Activated CD8-positive, alpha-beta T cell treated with anti-CD3 and anti-CD28 coated beads for 36 hours (primary cell): ENCODE results near the gene OTUD5. TPM values are rescaled to one million over a fixed set of nuclear protein-coding genes. Genes with fewer than 3 reads are reported as not detected.

Experiments
- ATAC-seq: fragments of 200-7000 bp; cut with Tn5 transposase; one replicate; pipeline ENCODE4 v1.10.0; 2021; ENCODE audit warnings: mild to moderate bottlenecking, moderate library complexity
- CTCF ChIA-PET: fragments of 350-600 bp; sonication (Branson Sonifier 250); formaldehyde crosslinking; loops from one replicate; lab custom pipeline; 2021; ENCODE audit warnings: antibody characterized with exemption; lab: Charles Lee
- POLR2A ChIA-PET: fragments of 350-600 bp; sonication (Branson Sonifier 250); formaldehyde crosslinking; loops from one replicate; lab custom pipeline; 2021; ENCODE audit warnings: antibody characterized with exemption; lab: Charles Lee
- DNase-seq: peaks from one replicate; pipeline ENCODE4 v3.0.0-alpha.2; 2020
- H3K27ac Mint-ChIP-seq: one replicate; pipeline ENCODE4 v1.8.0; 2021; ENCODE audit warnings: mild to moderate bottlenecking, mixed read lengths
- H3K27me3 Mint-ChIP-seq: one replicate; pipeline ENCODE4 v1.8.0; 2021; ENCODE audit warnings: mixed read lengths
- H3K36me3 Mint-ChIP-seq: one replicate; pipeline ENCODE4 v1.8.0; 2021; ENCODE audit warnings: low read depth, mixed read lengths
- H3K4me1 Mint-ChIP-seq: one replicate; pipeline ENCODE4 v1.8.0; 2021; ENCODE audit warnings: low read depth, mixed read lengths
- H3K4me3 Mint-ChIP-seq: one replicate; pipeline ENCODE4 v1.8.0; 2021; ENCODE audit warnings: mild to moderate bottlenecking, moderate library complexity, mixed read lengths
- H3K9me3 Mint-ChIP-seq: one replicate; pipeline ENCODE4 v1.8.0; 2021; ENCODE audit warnings: mixed read lengths
- CTCF ChIP-seq: fragments of 200-600 bp; IDR thresholded peaks from one replicate; pipeline ENCODE4 v1.8.0; 2022; ENCODE audit warnings: antibody characterized with exemption, mild to moderate bottlenecking
- intact Hi-C: fragments of 100-400 bp; cut with micrococcal nuclease; formaldehyde crosslinking; loops from one replicate; pipeline ENCODE4 v1.10.0; 2022
- total RNA-seq, 2 experiments: library from RNA; stranded (reverse); gene quantifications; one replicate each; pipeline ENCODE4 v1.2.3, GENCODE V29; 2021

The OTUD5 gene
- total RNA-seq, 2 experiments from 2014 or later = 50.6 to 51.5 TPM

- intact Hi-C loops = no loop called here
- Mint-ChIP-seq H3K27me3 (no peaks in the 10 kb centered on the region), H3K4me3 (no peak overlapping the region), H3K36me3 (peaks cover 27% of the 10 kb centered on the region), H3K4me1 (peaks cover 33% of the 10 kb centered on the region), H3K9me3 (no peaks in the 10 kb centered on the region), H3K27ac (no peak overlapping the region)
- ATAC-seq (no peak), DNase-seq (no peak)
- ChIA-PET POLR2A (interaction anchor here (0.6 to 1.9 kb wide), 3 partner anchors 11 to 30 kb away, joined by 3 to 11 read pairs (median 3); partner anchors contain the start of gene OTUD5), CTCF (interaction anchor here (1.2 kb wide), 1 partner anchor 10 kb away, joined by 3 read pairs; no protein-coding TSS in a partner anchor)
- no peak for TF ChIP-seq CTCF
Observed at GRCh38 chrX:48927123-48927522, 30.3 kb downstream of the OTUD5 start.

DNA sequence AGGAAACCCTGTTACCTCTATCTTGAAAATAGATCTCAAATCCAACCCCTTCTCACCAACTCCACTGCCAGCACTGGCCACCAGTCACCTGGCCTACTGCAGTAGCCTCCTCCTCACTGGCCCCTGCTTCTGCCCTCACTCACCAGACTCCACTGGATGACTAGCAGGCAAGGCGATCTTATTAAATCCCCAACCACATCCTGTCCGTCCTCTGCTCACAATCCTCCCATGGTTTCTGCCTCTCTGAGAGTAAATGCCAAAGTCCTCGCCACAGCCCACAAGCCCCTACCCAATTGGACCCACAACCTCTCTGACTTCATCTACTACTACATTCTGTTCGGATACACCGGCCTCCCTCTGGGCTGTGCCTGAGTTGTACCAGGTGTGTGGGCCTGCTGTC lies 33.1 kb downstream of the OTUD5 start:
- H3K36me3 Mint-ChIP-seq = peaks cover 33% of the 10 kb centered on the region
- intact Hi-C loops = no loop called here
- TF ChIP-seq CTCF = no peak
- H3K4me1 Mint-ChIP-seq = peaks cover 53% of the 10 kb centered on the region
- no peak overlapping the region for H3K4me3 Mint-ChIP-seq
- peak; percentile 52 for DNase-seq
- H3K27ac Mint-ChIP-seq = peak overlapping the region; percentile 81
- H3K27me3 Mint-ChIP-seq = no peaks in the 10 kb centered on the region
- CTCF ChIA-PET = no interaction called here
- H3K9me3 Mint-ChIP-seq = no peaks in the 10 kb centered on the region
- POLR2A ChIA-PET = interaction anchor here (8.2 kb wide), 1 partner anchor 15 kb away, joined by 172 read pairs; no protein-coding TSS in a partner anchor
- no peak for ATAC-seq

DNA sequence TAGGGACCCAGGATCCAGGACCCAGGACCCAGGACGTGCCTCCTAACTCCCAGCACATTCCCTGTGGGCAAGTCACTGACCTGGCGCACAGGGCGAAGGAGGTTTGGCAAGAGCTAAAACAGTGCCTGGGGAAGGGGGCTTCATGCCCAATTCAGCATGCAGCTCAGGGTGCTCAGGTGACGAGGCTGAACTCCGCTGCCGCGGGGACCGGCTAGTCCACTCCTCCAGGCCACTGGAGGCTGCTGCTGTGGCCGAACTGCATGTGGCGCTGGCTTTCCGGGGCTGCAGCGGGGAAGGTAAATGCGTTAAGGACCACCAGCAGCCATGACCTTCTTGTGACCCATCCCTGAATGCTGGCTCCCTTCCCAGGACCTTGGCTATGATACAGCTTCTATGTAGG lies 33.6 kb downstream of the OTUD5 start:
- Mint-ChIP-seq H3K27ac (peak overlapping the region; percentile 81), H3K9me3 (no peaks in the 10 kb centered on the region), H3K4me3 (no peak overlapping the region), H3K4me1 (peaks cover 53% of the 10 kb centered on the region), H3K27me3 (no peaks in the 10 kb centered on the region), H3K36me3 (peaks cover 35% of the 10 kb centered on the region)
- ChIA-PET POLR2A (interaction anchor here (8.2 kb wide), 1 partner anchor 16 kb away, joined by 172 read pairs; no protein-coding TSS in a partner anchor), CTCF (no interaction called here)
- ATAC-seq = no peak
- no peak for DNase-seq
- intact Hi-C loops = no loop called here
- no peak for TF ChIP-seq CTCF

DNA sequence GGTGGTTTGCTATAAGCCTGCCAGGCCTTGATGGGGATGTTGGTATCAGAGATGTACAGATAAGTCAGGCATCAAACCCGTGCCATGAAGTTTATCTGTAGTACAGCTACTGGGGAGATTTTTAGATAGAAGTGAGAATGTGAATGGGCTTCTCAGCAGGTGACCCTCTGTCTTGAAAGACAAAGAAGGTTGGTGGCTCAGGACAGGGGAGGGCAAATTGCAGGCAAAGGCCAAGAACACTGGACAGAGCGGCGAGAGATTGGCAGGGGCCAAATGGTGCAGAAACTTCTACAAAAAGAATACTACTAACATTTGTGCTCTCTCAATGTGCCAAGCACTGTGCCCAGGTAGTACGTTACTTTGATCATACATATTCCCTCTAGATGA lies 36.7 kb downstream of the OTUD5 start:
- intact Hi-C loops = no loop called here
- no peak for TF ChIP-seq CTCF
- Mint-ChIP-seq H3K4me1 (peaks cover 46% of the 10 kb centered on the region), H3K4me3 (peak overlapping the region; percentile 96), H3K9me3 (no peaks in the 10 kb centered on the region), H3K36me3 (peaks cover 61% of the 10 kb centered on the region), H3K27ac (peak overlapping the region; percentile 98), H3K27me3 (no peaks in the 10 kb centered on the region)
- DNase-seq (no peak), ATAC-seq (no peak)
- CTCF ChIA-PET = interaction anchor here (0.8 kb wide), 1 partner anchor 25 kb away, joined by 3 read pairs; no protein-coding TSS in a partner anchor
- POLR2A ChIA-PET = interaction anchor here (0.8 to 8.2 kb wide), 5 partner anchors 9 to 19 kb away, joined by 3 to 172 read pairs (median 7); partner anchors contain the start of gene SLC35A2

- H3K4me1 Mint-ChIP-seq = peaks cover 41% of the 10 kb centered on the region
- peak; percentile 59 for DNase-seq
Observed at GRCh38 chrX:48919947-48920717, 37.3 kb downstream of the OTUD5 start.

More at GRCh38 chrX:48919947-48920717, 37.3 kb downstream of the OTUD5 start:
- TF ChIP-seq CTCF = no peak
- intact Hi-C loops = loop anchor here (1.0 kb wide), 1 partner anchor 17 kb away; no protein-coding TSS in a partner anchor
- Mint-ChIP-seq H3K27ac (peak overlapping the region; percentile 98), H3K36me3 (peaks cover 61% of the 10 kb centered on the region), H3K27me3 (no peaks in the 10 kb centered on the region), H3K9me3 (no peaks in the 10 kb centered on the region), H3K4me3 (peak overlapping the region; percentile 96)
- POLR2A ChIA-PET = interaction anchor here (0.8 to 8.2 kb wide), 7 partner anchors 8 to 19 kb away, joined by 3 to 172 read pairs (median 5); partner anchors contain the start of gene SLC35A2
- peak; percentile 14 for ATAC-seq
- CTCF ChIA-PET = interaction anchor here (0.8 to 1.0 kb wide), 3 partner anchors 15 to 26 kb away, joined by 3 to 4 read pairs (median 4); no protein-coding TSS in a partner anchor
